A673 (cell line): ENCODE results near the gene CNPY2. TPM values are rescaled to one million over a fixed set of nuclear protein-coding genes. Genes with fewer than 3 reads are reported as not detected.

ENCODE experiments used
- BruUV-seq: library from RNA; stranded (reverse); fragments of 400-500 nt; replicated peaks from 2 replicates; lab custom pipeline; 2021; lab: Mats Ljungman, UMichigan
- CTCF ChIA-PET: fragments of 300-600 bp; sonication (Branson Sonifier 250); formaldehyde crosslinking; loops from one replicate; lab custom pipeline; 2022; ENCODE audit warnings: antibody characterized with exemption; lab: Charles Lee
- POLR2A ChIA-PET: fragments of 300-600 bp; sonication (Branson Sonifier 250); formaldehyde crosslinking; loops from one replicate; lab custom pipeline; 2022; ENCODE audit warnings: antibody characterized with exemption; ENCODE audit not compliant: low non-redundant PET; lab: Charles Lee
- DNase-seq: peaks from one replicate; pipeline ENCODE4 v3.0.0-alpha.2; 2015; ENCODE audit warnings: low spot score
- H3K27ac ChIP-seq: fragments of 200-600 bp; sonication (generic); 2 replicates; pipeline ENCODE4 v1.5.1; 2016; ENCODE audit warnings: mixed run types, low read depth, mild to moderate bottlenecking, mixed read lengths, antibody characterized with exemption, low read length; ENCODE audit not compliant: poor library complexity, severe bottlenecking
- H3K27me3 ChIP-seq: fragments of 200-600 bp; sonication (generic); replicated peaks from 2 replicates; pipeline ENCODE4 v1.6.1; 2017; ENCODE audit warnings: mixed run types, low read depth, mild to moderate bottlenecking, mixed read lengths, antibody characterized with exemption, low read length; ENCODE audit not compliant: insufficient read depth, poor library complexity
- H3K36me3 ChIP-seq: fragments of 200-600 bp; sonication (generic); 2 replicates; pipeline ENCODE4 v1.6.1; 2016; ENCODE audit warnings: mixed run types, mild to moderate bottlenecking, mixed read lengths, antibody characterized with exemption, low read length; ENCODE audit not compliant: insufficient read depth, poor library complexity, severe bottlenecking
- H3K4me1 ChIP-seq: fragments of 200-600 bp; sonication (generic); 2 replicates; pipeline ENCODE4 v1.6.1; 2017; ENCODE audit warnings: mixed run types, mild to moderate bottlenecking, mixed read lengths, antibody characterized with exemption, low read length; ENCODE audit not compliant: insufficient read depth, poor library complexity, severe bottlenecking
- H3K4me3 ChIP-seq: fragments of 200-600 bp; sonication (generic); 2 replicates; pipeline ENCODE4 v1.5.1; 2016; ENCODE audit warnings: low read depth, mixed run types, mild to moderate bottlenecking, mixed read lengths, low read length; ENCODE audit not compliant: poor library complexity, severe bottlenecking
- H3K9me3 ChIP-seq: fragments of 200-600 bp; sonication (generic); 2 replicates; pipeline ENCODE4 v1.6.1; 2016; ENCODE audit warnings: mixed run types, low read depth, mild to moderate bottlenecking, mixed read lengths, antibody characterized with exemption, low read length; ENCODE audit not compliant: poor library complexity, severe bottlenecking
- EZH2 ChIP-seq: fragments of 200-600 bp; sonication (generic); IDR thresholded peaks from 2 replicates; pipeline ENCODE4 v1.6.1; 2017; ENCODE audit warnings: borderline replicate concordance, low read depth, mild to moderate bottlenecking, mixed read lengths, antibody characterized with exemption, low read length; ENCODE audit not compliant: poor library complexity, severe bottlenecking
- intact Hi-C: fragments of 100-400 bp; cut with micrococcal nuclease; formaldehyde crosslinking; loops from one replicate; pipeline ENCODE4 v1.10.0; 2022; ENCODE audit not compliant: unreplicated experiment
- total RNA-seq: library from RNA; stranded (reverse); gene quantifications from 2 replicates; pipeline ENCODE4 v1.2.3, GENCODE V29; 2021
- TF ChIP-seq, protein P1 (sequence below): fragments of 300-800, 200-600 bp; sonication (generic); conservative IDR thresholded peaks from 2 replicates; pipeline ENCODE4 v1.5.1; 2017; ENCODE audit warnings: low read depth, mild to moderate bottlenecking, antibody characterized with exemption, low read length, moderate library complexity, mixed read lengths

Gene CNPY2
- total RNA-seq, 1 experiment from 2014 or later: 166 TPM

DNA sequence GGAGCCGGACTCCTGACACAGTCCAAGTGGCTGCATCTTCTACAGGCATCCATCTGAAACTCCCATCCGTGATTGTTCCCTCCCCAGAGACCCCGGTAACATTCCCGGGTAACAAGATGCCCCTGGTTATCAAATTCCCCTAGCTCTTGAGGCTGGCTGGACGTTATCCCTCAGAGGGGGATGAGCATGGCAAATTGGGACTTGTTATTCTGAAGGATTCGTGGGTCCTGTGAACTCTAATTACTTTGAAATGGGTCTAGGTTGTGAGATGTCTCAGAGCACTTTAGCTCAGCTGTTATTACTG, 18.7 kb upstream of the CNPY2 start:
- intact Hi-C loops: no loop called here
- CTCF ChIA-PET: interaction anchor here (0.5 kb wide), 1 partner anchor 505 kb away, joined by 5 read pairs; the partner anchor contains the start of gene DNAJC14

DNA sequence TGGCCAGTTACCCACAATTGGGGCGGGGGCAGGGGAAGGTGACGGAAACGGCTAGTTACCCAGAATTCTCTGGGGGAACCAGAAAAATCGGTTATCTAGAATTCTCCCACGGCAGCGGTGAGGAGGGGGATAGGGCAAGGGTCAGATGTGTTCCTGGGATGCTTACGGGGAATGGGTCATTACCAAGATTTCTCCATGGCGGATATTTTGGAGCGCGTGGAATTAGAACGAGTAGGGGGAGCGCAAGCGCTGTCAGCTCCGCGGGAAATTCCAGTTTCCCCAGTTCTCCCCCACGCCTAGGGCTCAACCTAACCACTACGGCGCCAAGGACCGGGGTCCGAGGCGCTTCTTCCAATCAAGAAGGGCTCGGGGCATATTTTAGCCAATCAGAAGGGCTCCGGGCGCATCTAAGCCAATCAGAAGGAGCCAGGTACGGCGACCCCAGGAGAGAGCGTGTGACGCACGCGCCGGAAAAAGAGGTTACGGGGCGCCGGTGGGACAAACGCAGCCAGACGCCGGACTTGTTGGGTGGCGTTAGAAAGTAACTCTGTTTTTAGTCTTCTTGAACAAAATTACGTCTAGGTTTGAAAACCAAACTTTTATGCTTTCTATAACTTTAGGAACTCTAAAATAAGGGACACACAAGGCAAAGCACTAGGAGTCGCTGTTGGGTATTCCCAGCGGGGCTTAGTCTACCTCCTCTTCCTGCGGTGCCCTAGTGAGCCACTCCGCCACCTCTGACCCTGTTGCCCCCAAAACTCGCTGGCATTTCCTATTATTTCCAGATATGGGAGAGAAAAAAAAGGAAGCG, 18.1 kb upstream of the CNPY2 start, which contains the start of gene PAN2:
Gene PAN2, minus strand, starts transcription at position 322 of the 811 bp plus-strand sequence. CDS start 906 bp downstream, outside the sequence.
- Histone ChIP-seq H3K9me3 (no peaks in the 10 kb centered on the region), H3K36me3 (no peaks in the 10 kb centered on the region), H3K4me3 (peak within 1 kb of the TSS; percentile 68), H3K27ac (peak within 1 kb of the TSS; percentile 94), H3K4me1 (peaks cover 7% of the 10 kb centered on the region), H3K27me3 (no peaks in the 10 kb centered on the region)
- TF ChIP-seq, protein P1, sequence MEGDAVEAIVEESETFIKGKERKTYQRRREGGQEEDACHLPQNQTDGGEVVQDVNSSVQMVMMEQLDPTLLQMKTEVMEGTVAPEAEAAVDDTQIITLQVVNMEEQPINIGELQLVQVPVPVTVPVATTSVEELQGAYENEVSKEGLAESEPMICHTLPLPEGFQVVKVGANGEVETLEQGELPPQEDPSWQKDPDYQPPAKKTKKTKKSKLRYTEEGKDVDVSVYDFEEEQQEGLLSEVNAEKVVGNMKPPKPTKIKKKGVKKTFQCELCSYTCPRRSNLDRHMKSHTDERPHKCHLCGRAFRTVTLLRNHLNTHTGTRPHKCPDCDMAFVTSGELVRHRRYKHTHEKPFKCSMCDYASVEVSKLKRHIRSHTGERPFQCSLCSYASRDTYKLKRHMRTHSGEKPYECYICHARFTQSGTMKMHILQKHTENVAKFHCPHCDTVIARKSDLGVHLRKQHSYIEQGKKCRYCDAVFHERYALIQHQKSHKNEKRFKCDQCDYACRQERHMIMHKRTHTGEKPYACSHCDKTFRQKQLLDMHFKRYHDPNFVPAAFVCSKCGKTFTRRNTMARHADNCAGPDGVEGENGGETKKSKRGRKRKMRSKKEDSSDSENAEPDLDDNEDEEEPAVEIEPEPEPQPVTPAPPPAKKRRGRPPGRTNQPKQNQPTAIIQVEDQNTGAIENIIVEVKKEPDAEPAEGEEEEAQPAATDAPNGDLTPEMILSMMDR: peak; percentile 72
- TF ChIP-seq EZH2: no peak
- POLR2A ChIA-PET: no interaction called here
- CTCF ChIA-PET: interaction anchor here (0.6 kb wide), 1 partner anchor 34 kb away, joined by 3 read pairs; no protein-coding TSS in a partner anchor
- intact Hi-C loops: no loop called here
- peak; percentile 99 for DNase-seq
- BruUV-seq: no TSS peak

More for the DNA sequence above, 18.7 kb upstream of the CNPY2 start:
- POLR2A ChIA-PET: no interaction called here
- no peak for TF ChIP-seq EZH2
- TF ChIP-seq, protein P1: no peak
- H3K4me1 ChIP-seq: peaks cover 7% of the 10 kb centered on the region
- H3K27me3 ChIP-seq: no peaks in the 10 kb centered on the region
- TSS peak; percentile 100 for BruUV-seq
- DNase-seq: no peak
- peak overlapping the region; percentile 68 for H3K4me3 ChIP-seq
- H3K9me3 ChIP-seq: no peaks in the 10 kb centered on the region
- no peaks in the 10 kb centered on the region for H3K36me3 ChIP-seq
- peak overlapping the region; percentile 94 for H3K27ac ChIP-seq

DNA sequence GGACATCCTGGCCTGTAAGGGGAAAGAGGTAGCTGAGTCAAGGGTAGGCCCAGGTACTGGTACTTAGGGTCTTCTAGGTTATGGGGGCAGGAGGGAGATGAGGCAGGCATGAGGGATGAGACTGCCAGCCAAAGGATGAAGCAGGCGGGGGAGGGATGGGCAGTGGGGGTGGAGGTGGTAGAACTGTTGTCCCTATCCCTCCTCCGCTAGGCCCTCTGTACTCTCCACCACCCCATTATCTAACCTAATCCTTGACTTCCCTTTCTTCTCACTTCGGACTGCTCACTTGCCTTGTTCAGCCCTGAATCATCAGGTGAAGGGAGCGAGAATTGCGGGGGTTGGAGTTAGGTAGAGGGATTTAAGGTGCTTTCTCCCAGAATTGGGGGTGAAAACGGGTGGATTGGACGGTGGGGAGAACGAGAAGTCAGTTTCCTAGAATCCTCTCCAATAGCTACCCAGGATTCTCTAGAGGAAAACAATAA, 17.4 kb upstream of the CNPY2 start:
- POLR2A ChIA-PET: no interaction called here
- Histone ChIP-seq H3K4me3 (peak overlapping the region; percentile 68), H3K9me3 (no peaks in the 10 kb centered on the region), H3K4me1 (peaks cover 7% of the 10 kb centered on the region), H3K27ac (peak overlapping the region; percentile 94), H3K27me3 (no peaks in the 10 kb centered on the region), H3K36me3 (no peaks in the 10 kb centered on the region)
- intact Hi-C loops: no loop called here
- CTCF ChIA-PET: interaction anchor here (0.6 kb wide), 1 partner anchor 35 kb away, joined by 3 read pairs; no protein-coding TSS in a partner anchor
- no peak for TF ChIP-seq EZH2
- TF ChIP-seq, protein P1: no peak
- TSS peak; percentile 79 for BruUV-seq
- no peak for DNase-seq
